HepG2 (cell line): ENCODE measurements around the gene CLDND2. TPM values are rescaled to one million over a fixed set of nuclear protein-coding genes. Genes with fewer than 3 reads are reported as not detected.

Source experiments
- AGO2 ChIP-seq: fragments of 200-400 bp; formaldehyde crosslinking; optimal IDR thresholded peaks from 2 replicates; pipeline ENCODE3; 2017; ENCODE audit warnings: mild to moderate bottlenecking, low read depth, low read length, moderate library complexity
- ATF7-NPFF ChIP-seq: sonication (generic); formaldehyde crosslinking; IDR thresholded peaks from 2 replicates; pipeline ENCODE4 v1.8.1; 2023; ENCODE audit warnings: mild to moderate bottlenecking, low read depth, missing genetic modification reagents, moderate library complexity
- ATM ChIP-seq: fragments of 450-650 bp; IDR thresholded peaks from 2 replicates; pipeline ENCODE4 v1.7.1; 2017; ENCODE audit warnings: mild to moderate bottlenecking, borderline replicate concordance
- E2F1 ChIP-seq: sonication (generic); formaldehyde crosslinking; IDR thresholded peaks from 2 replicates; pipeline ENCODE4 v1.5.0; 2020; ENCODE audit warnings: missing genetic modification reagents
- ESRRA ChIP-seq: sonication (generic); formaldehyde crosslinking; IDR thresholded peaks from 2 replicates; pipeline ENCODE4 v1.5.1; 2020; ENCODE audit warnings: mild to moderate bottlenecking, low read depth, missing genetic modification reagents
- GTF2F1 ChIP-seq: fragments of 150-350 bp; IDR thresholded peaks from 2 replicates; pipeline ENCODE4 v1.6.1; 2014; ENCODE audit warnings: low read length
- HMGA1 ChIP-seq: sonication (generic); formaldehyde crosslinking; conservative IDR thresholded peaks from 2 replicates; pipeline ENCODE4 v1.4.0; 2020; ENCODE audit warnings: missing genetic modification reagents
- NFIC ChIP-seq: IDR thresholded peaks from 2 replicates; pipeline ENCODE4 v1.6.1; 2012; ENCODE audit warnings: mild to moderate bottlenecking, low read length, inconsistent platforms
- NFYB ChIP-seq: sonication (generic); formaldehyde crosslinking; IDR thresholded peaks from 2 replicates; pipeline ENCODE4 v1.4.0; 2020; ENCODE audit warnings: missing genetic modification reagents
- POLR2AphosphoS5 ChIP-seq: IDR thresholded peaks from 2 replicates; pipeline ENCODE4 v1.6.1; 2012; ENCODE audit warnings: low read depth, low read length
- RBAK ChIP-seq: sonication (generic); formaldehyde crosslinking; IDR thresholded peaks from 2 replicates; pipeline ENCODE4 v1.5.1; 2020; ENCODE audit warnings: mild to moderate bottlenecking, missing genetic modification reagents
- RFXAP ChIP-seq: sonication (generic); formaldehyde crosslinking; IDR thresholded peaks from 2 replicates; pipeline ENCODE4 v1.4.0; 2020; ENCODE audit warnings: missing genetic modification reagents, borderline replicate concordance
- SAP130 ChIP-seq: IDR thresholded peaks from 2 replicates; pipeline ENCODE4 v1.6.1; 2016; ENCODE audit warnings: low read depth
- SMAD9 ChIP-seq: sonication (generic); formaldehyde crosslinking; IDR thresholded peaks from 2 replicates; pipeline ENCODE4 v1.5.1; 2020; ENCODE audit warnings: mild to moderate bottlenecking, missing genetic modification reagents
- SNAPC2 ChIP-seq: sonication (generic); formaldehyde crosslinking; IDR thresholded peaks from 2 replicates; pipeline ENCODE4 v1.8.1; 2022; ENCODE audit warnings: mild to moderate bottlenecking, missing genetic modification reagents
- SP5 ChIP-seq: IDR thresholded peaks from 2 replicates; pipeline ENCODE4 v1.6.1; 2016; ENCODE audit warnings: low read depth, borderline replicate concordance
- TBX2 ChIP-seq: sonication (generic); formaldehyde crosslinking; IDR thresholded peaks from 2 replicates; pipeline ENCODE4 v1.5.0; 2020; ENCODE audit warnings: missing genetic modification reagents, mild to moderate bottlenecking, borderline replicate concordance
- TRIM24 ChIP-seq: sonication (generic); formaldehyde crosslinking; IDR thresholded peaks from 2 replicates; pipeline ENCODE4 v1.8.0; 2022; ENCODE audit warnings: mild to moderate bottlenecking, missing genetic modification reagents
- ZBTB2 ChIP-seq: sonication (generic); formaldehyde crosslinking; IDR thresholded peaks from 2 replicates; pipeline ENCODE4 v1.8.0; 2022; ENCODE audit warnings: low read depth, missing genetic modification reagents
- ZNF615 ChIP-seq: sonication (generic); formaldehyde crosslinking; IDR thresholded peaks from 2 replicates; pipeline ENCODE4 v1.5.0; 2020; ENCODE audit warnings: mild to moderate bottlenecking, missing genetic modification reagents, borderline replicate concordance
- polyA plus RNA-seq, 8 experiments: library from polyadenylated mRNA; depleted of rRNA in 3 of 8; stranded (reverse) in 7 of 8; unstranded in 1 of 8; fragments of >200 nt; fragmentation: Illumina TruSeq in 4 of 8; extraction: Trizol in 4 of 8; gene quantifications; 2 replicates each; pipeline versions ENCODE4 v1.2.1 to v1.2.3, GENCODE V29; 2011 to 2016; ENCODE audit warnings: low read depth in 4 of 8, missing spikeins in 1 of 8, mixed read lengths in 1 of 8; ENCODE audit not compliant: insufficient read depth in 1 of 8
- total RNA-seq, 5 experiments: library from RNA; depleted of rRNA; stranded (reverse); fragments of >200 nt; fragmentation: Illumina TruSeq; extraction: Trizol; gene quantifications; 2 replicates each; pipeline ENCODE4 v1.2.3, GENCODE V29; 2016; ENCODE audit warnings: low read depth in 1 of 5
- TF ChIP-seq, protein P1 (sequence below): sonication (generic); formaldehyde crosslinking; IDR thresholded peaks from 2 replicates; pipeline ENCODE4 v1.4.0; 2020; ENCODE audit warnings: missing genetic modification reagents
- TF ChIP-seq, protein P2 (sequence below): sonication (generic); formaldehyde crosslinking; IDR thresholded peaks from 2 replicates; pipeline ENCODE4 v1.5.0; 2020; ENCODE audit warnings: missing genetic modification reagents, mild to moderate bottlenecking, borderline replicate concordance
- TF ChIP-seq, protein P3 (sequence below): IDR thresholded peaks from 2 replicates; pipeline ENCODE4 v1.6.1; 2016; ENCODE audit warnings: low read depth, control low read depth
- TF ChIP-seq, protein P4 (sequence below): sonication (generic); formaldehyde crosslinking; IDR thresholded peaks from 2 replicates; pipeline ENCODE4 v1.5.1; 2020; ENCODE audit warnings: mild to moderate bottlenecking, moderate library complexity, missing genetic modification reagents

The CLDND2 gene
- total and polyA plus RNA-seq, 2 of the 13 experiments (the other 11 are each of a cell fraction or from before 2014, with no cell fraction given): 0.84 to 1.8 TPM

- TF ChIP-seq, protein P1, sequence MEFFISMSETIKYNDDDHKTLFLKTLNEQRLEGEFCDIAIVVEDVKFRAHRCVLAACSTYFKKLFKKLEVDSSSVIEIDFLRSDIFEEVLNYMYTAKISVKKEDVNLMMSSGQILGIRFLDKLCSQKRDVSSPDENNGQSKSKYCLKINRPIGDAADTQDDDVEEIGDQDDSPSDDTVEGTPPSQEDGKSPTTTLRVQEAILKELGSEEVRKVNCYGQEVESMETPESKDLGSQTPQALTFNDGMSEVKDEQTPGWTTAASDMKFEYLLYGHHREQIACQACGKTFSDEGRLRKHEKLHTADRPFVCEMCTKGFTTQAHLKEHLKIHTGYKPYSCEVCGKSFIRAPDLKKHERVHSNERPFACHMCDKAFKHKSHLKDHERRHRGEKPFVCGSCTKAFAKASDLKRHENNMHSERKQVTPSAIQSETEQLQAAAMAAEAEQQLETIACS (CRISPR knock-in tag): peak; percentile 59; the same call in 1 of the 2 replicates
- no peak for TF ChIP-seq TRIM24 (CRISPR knock-in tag)
- TF ChIP-seq RFXAP (CRISPR knock-in tag): 0 out of 2 replicates have a peak, but pooled peaks have one; percentile 40
- no peak; the same call in 1 of the 2 replicates for TF ChIP-seq ATF7-NPFF (CRISPR knock-in tag)
- no peak for TF ChIP-seq E2F1 (CRISPR knock-in tag)
- TF ChIP-seq GTF2F1: no peak
- TF ChIP-seq ESRRA (CRISPR knock-in tag): no peak
- TF ChIP-seq NFYB (CRISPR knock-in tag): no peak
- TF ChIP-seq ZBTB2 (CRISPR knock-in tag): no peak
- TF ChIP-seq ATM: no peak
- TF ChIP-seq, protein P2, sequence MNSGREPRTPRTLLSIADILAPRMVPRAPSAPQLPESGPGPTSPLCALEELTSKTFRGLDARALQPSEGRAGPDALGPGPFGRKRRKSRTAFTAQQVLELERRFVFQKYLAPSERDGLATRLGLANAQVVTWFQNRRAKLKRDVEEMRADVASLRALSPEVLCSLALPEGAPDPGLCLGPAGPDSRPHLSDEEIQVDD (CRISPR knock-in tag): no peak
- peak; percentile 15; the same call in 1 of the 2 replicates for TF ChIP-seq POLR2AphosphoS5
- TF ChIP-seq SMAD9: no peak
- TF ChIP-seq NFIC: peak; percentile 15; the same call in 1 of the 2 replicates
- TF ChIP-seq, protein P3, sequence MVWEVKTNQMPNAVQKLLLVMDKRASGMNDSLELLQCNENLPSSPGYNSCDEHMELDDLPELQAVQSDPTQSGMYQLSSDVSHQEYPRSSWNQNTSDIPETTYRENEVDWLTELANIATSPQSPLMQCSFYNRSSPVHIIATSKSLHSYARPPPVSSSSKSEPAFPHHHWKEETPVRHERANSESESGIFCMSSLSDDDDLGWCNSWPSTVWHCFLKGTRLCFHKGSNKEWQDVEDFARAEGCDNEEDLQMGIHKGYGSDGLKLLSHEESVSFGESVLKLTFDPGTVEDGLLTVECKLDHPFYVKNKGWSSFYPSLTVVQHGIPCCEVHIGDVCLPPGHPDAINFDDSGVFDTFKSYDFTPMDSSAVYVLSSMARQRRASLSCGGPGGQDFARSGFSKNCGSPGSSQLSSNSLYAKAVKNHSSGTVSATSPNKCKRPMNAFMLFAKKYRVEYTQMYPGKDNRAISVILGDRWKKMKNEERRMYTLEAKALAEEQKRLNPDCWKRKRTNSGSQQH (CRISPR knock-in tag): no peak
- TF ChIP-seq HMGA1: no peak
- TF ChIP-seq RBAK: no peak
- no peak for TF ChIP-seq TBX2 (CRISPR knock-in tag)
- no peak for TF ChIP-seq SAP130 (CRISPR knock-in tag)
- TF ChIP-seq SNAPC2: no peak
- TF ChIP-seq SP5 (CRISPR knock-in tag): no peak
- peak; percentile 13; the same call in 1 of the 2 replicates for TF ChIP-seq ZNF615 (CRISPR knock-in tag)
- TF ChIP-seq, protein P4, sequence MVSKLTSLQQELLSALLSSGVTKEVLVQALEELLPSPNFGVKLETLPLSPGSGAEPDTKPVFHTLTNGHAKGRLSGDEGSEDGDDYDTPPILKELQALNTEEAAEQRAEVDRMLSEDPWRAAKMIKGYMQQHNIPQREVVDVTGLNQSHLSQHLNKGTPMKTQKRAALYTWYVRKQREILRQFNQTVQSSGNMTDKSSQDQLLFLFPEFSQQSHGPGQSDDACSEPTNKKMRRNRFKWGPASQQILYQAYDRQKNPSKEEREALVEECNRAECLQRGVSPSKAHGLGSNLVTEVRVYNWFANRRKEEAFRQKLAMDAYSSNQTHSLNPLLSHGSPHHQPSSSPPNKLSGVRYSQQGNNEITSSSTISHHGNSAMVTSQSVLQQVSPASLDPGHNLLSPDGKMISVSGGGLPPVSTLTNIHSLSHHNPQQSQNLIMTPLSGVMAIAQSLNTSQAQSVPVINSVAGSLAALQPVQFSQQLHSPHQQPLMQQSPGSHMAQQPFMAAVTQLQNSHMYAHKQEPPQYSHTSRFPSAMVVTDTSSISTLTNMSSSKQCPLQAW: no peak
- peak; percentile 25 for TF ChIP-seq AGO2
Measured at GRCh38 chr19:51365965-51366388, 2.8 kb downstream of the CLDND2 start, which contains the start of gene ETFB (continued).
